ENCODE data around the gene ECE1.
"Not testable (repeated sequence)": the region's sequence is repeated elsewhere in the genome, so short reads cannot be mapped to it uniquely, and the experiment has no call there.

Gene ECE1

DNA sequence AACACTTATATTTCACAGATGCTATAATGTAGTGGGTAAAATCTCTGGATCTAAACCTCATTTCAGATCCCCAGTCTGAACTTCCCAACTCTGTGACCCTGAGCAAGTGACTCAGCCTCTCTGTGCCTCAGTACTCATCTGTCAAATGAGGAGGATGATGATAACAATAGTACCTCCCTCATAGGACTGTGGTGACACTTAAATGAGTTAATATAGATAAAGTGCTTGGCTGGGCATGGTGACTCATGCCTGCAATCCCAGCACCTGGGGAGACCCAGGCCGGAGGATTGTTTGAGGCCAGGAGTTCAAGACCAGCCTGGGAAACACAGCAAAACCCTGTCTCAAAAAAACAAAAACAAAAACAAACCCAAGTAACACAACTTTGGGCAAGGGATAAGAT is 4.7 kb upstream of the ECE1 start:
- peaks cover 88% of the 10 kb centered on the region for H3K4me1 Mint-ChIP-seq (ENCODE audit: low read depth)
- no peaks in the 10 kb centered on the region for H3K27me3 Mint-ChIP-seq
- no peaks in the 10 kb centered on the region for H3K9me3 Mint-ChIP-seq

GRCh38 chr1:21294266-21294989 is 4.2 kb upstream of the ECE1 start:
- H3K27me3 Mint-ChIP-seq: no peaks in the 10 kb centered on the region
- peak overlapping the region; percentile 99 for H3K27ac Mint-ChIP-seq
- H3K9me3 Mint-ChIP-seq: no peaks in the 10 kb centered on the region
- peak overlapping the region; percentile 79 for H3K4me3 Mint-ChIP-seq
- H3K4me1 Mint-ChIP-seq (ENCODE audit: low read depth): peaks cover 85% of the 10 kb centered on the region
- peaks cover 50% of the 10 kb centered on the region for H3K36me3 Mint-ChIP-seq (ENCODE audit: low read depth)
- DNase-seq: peak; percentile 85

More for the DNA sequence above, 4.7 kb upstream of the ECE1 start:
- peak overlapping the region; percentile 99 for H3K27ac Mint-ChIP-seq
- DNase-seq: peak; percentile 62
- peak overlapping the region; percentile 79 for H3K4me3 Mint-ChIP-seq
- peaks cover 53% of the 10 kb centered on the region for H3K36me3 Mint-ChIP-seq (ENCODE audit: low read depth)

DNA sequence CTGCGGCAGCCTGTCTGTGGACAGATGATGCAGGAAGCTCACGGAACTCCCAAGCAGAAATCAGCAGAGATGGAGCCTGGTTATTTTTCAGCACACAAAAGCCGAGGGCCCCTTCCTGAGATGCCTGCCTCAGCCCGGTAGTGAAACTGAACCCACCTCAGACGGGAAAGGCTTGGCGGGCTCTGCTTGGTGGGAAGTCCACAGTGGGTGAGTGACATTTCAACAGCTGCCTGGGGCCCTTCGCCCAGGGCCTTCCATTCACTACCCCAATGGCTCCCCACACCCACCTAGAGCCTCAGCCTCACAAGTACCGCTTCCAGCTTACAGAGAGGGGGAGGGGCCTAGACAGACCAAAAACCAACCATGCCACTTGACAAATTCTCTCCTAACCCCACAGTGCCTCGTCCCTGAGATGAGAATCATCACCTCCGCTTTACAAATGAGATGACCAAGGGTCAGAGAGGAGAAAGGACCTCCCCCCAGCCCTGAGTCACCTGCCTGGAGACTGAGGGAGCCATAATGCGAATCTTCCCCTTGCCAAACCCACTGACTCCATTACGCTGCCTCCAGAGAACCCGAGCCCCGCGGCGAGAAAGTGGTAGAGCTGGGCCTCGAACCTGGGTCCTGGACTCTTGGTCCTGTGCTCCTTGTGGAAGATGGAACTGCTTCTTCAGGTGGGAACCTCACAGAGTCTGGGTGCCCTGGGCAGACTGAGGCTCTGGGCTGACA is 3.4 kb upstream of the ECE1 start:
- DNase-seq: peak; percentile 82
- peak overlapping the region; percentile 79 for H3K4me3 Mint-ChIP-seq
- H3K27me3 Mint-ChIP-seq: no peaks in the 10 kb centered on the region
- no peaks in the 10 kb centered on the region for H3K9me3 Mint-ChIP-seq
- H3K27ac Mint-ChIP-seq: peak overlapping the region; percentile 99
- H3K4me1 Mint-ChIP-seq (ENCODE audit: low read depth): peaks cover 85% of the 10 kb centered on the region
- peaks cover 53% of the 10 kb centered on the region for H3K36me3 Mint-ChIP-seq (ENCODE audit: low read depth)

GRCh38 chr1:21292984-21293536 is 2.8 kb upstream of the ECE1 start:
- Mint-ChIP-seq H3K4me3 (peak overlapping the region; percentile 79), H3K27me3 (no peaks in the 10 kb centered on the region), H3K4me1 (ENCODE audit: low read depth) (peaks cover 85% of the 10 kb centered on the region), H3K9me3 (no peaks in the 10 kb centered on the region), H3K36me3 (ENCODE audit: low read depth) (peaks cover 53% of the 10 kb centered on the region), H3K27ac (peak overlapping the region; percentile 99)
- peak; percentile 77 for DNase-seq

GRCh38 chr1:21292503-21292983 is 2.3 kb upstream of the ECE1 start:
- H3K36me3 Mint-ChIP-seq (ENCODE audit: low read depth): peaks cover 54% of the 10 kb centered on the region
- peaks cover 85% of the 10 kb centered on the region for H3K4me1 Mint-ChIP-seq (ENCODE audit: low read depth)
- no peaks in the 10 kb centered on the region for H3K9me3 Mint-ChIP-seq
- no peaks in the 10 kb centered on the region for H3K27me3 Mint-ChIP-seq
- peak overlapping the region; percentile 99 for H3K27ac Mint-ChIP-seq
- H3K4me3 Mint-ChIP-seq: peak overlapping the region; percentile 79
- no peak for DNase-seq

DNA sequence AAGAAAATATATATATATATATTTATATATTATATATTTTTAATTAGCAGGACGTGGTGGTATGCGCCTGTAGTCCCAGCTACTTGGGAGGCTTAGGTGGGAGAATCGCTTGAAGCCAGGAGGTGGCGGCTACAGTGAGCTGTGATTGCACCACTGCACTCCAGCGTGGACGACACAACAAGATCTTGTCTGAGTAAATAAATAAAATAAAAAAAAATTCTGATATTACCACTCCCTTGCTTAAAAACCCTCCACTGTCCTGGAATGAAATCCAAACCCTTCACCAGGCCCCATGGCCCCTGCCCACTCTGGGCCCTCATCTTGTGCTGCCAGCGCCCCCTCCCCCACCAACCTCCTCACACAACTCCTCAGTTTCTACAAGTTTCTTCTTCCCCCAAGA is 1.7 kb upstream of the ECE1 start:
- H3K9me3 Mint-ChIP-seq: no peaks in the 10 kb centered on the region

DNA sequence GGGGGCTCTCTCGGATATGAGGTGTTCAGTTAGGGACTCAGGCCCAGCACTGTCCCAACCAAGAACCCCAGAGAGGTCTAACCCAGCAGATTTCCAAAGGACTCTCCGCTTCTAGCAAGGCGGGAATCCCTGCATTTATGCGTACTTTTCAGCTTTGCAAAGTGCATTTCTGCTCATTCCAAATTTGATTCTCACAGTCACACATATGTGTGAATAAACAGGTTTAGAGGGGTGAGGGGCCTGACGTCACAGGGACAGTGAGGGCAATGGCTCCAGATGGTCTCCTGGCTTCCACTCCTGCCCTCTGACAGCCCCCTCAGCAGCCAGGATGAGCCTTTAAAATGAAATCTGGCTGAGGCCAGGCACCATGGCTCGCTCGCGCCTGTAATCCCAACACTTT is 921 bp upstream of the ECE1 start:
- Mint-ChIP-seq H3K36me3 (ENCODE audit: low read depth) (peaks cover 54% of the 10 kb centered on the region), H3K4me3 (peak overlapping the region; percentile 87), H3K9me3 (no peaks in the 10 kb centered on the region), H3K27me3 (no peaks in the 10 kb centered on the region), H3K27ac (peak overlapping the region; percentile 96), H3K4me1 (ENCODE audit: low read depth) (peaks cover 78% of the 10 kb centered on the region)
- no peak for DNase-seq

More for the DNA sequence above, 1.7 kb upstream of the ECE1 start:
- H3K4me1 Mint-ChIP-seq (ENCODE audit: low read depth): peaks cover 81% of the 10 kb centered on the region
- peaks cover 55% of the 10 kb centered on the region for H3K36me3 Mint-ChIP-seq (ENCODE audit: low read depth)
- H3K4me3 Mint-ChIP-seq: peak overlapping the region; percentile 79
- no peak for DNase-seq
- H3K27ac Mint-ChIP-seq: peak overlapping the region; percentile 99
- no peaks in the 10 kb centered on the region for H3K27me3 Mint-ChIP-seq

DNA sequence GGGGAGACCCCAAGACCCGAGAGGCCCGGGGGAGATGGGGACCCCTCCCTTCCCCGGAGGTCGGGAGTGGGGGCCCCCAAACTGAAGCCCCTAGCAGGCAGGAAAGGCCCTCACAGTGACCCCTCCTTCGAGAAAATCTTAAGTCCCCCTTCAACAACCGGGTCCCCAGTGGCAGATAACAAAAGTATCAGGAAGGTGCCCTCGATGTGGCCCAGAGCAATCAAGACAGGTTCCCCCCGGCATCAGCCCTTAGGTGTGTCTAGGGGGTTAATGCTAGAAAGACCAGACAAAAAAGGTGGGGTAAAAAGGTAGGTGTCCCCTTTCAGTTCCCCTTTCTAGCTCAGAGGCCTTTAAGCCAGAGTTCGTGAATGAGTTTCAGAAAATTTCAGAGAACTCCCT is 282 bp upstream of the ECE1 start:
- no peak for DNase-seq
- peak overlapping the region; percentile 87 for H3K4me3 Mint-ChIP-seq
- no peaks in the 10 kb centered on the region for H3K9me3 Mint-ChIP-seq
- H3K27ac Mint-ChIP-seq: peak overlapping the region; percentile 96
- H3K36me3 Mint-ChIP-seq (ENCODE audit: low read depth): peaks cover 54% of the 10 kb centered on the region
- H3K4me1 Mint-ChIP-seq (ENCODE audit: low read depth): peaks cover 75% of the 10 kb centered on the region
- no peaks in the 10 kb centered on the region for H3K27me3 Mint-ChIP-seq

- Mint-ChIP-seq H3K4me1 (ENCODE audit: low read depth) (peaks cover 73% of the 10 kb centered on the region), H3K4me3 (peak overlapping the region; percentile 89), H3K9me3 (no peaks in the 10 kb centered on the region), H3K27me3 (no peaks in the 10 kb centered on the region), H3K36me3 (ENCODE audit: low read depth) (peaks cover 66% of the 10 kb centered on the region), H3K27ac (peak overlapping the region; percentile 90)
- no peak for DNase-seq
These were observed 1.1 kb downstream of the ECE1 start for GRCh38 chr1:21289127-21289526.

DNA sequence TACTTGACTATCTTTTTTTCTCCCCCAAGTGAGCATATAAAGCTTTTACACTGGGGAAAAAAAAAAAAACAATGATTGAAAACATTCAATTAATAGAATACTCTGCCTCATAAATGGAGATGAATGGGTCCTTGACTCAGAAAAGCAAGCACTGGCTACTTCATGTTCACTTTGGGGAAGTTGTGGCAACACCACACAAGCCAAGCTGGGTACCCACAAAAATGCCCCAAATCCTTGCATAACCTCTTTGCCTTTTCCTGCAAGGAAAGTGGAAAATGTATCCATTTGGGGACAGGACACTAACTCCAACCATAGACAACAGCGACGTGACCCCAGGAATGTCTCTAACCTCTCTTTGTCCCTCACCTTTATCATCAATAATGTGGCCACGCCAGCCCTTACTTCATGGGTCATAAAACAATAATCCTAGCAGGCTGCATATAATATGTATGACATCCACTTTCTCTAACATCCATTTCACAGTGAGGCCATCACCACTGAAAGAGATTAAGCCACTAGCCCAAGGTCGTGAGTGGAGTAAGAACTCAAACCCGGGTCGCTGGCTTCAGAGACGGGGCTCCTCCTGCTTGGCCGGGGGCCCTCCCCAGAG is 2.3 kb downstream of the ECE1 start:
- H3K27me3 Mint-ChIP-seq: no peaks in the 10 kb centered on the region
- peak overlapping the region; percentile 90 for H3K27ac Mint-ChIP-seq
- H3K9me3 Mint-ChIP-seq: no peaks in the 10 kb centered on the region
- no peak for DNase-seq
- peaks cover 70% of the 10 kb centered on the region for H3K4me1 Mint-ChIP-seq (ENCODE audit: low read depth)
- H3K36me3 Mint-ChIP-seq (ENCODE audit: low read depth): peaks cover 77% of the 10 kb centered on the region
- H3K4me3 Mint-ChIP-seq: peak overlapping the region; percentile 89

DNA sequence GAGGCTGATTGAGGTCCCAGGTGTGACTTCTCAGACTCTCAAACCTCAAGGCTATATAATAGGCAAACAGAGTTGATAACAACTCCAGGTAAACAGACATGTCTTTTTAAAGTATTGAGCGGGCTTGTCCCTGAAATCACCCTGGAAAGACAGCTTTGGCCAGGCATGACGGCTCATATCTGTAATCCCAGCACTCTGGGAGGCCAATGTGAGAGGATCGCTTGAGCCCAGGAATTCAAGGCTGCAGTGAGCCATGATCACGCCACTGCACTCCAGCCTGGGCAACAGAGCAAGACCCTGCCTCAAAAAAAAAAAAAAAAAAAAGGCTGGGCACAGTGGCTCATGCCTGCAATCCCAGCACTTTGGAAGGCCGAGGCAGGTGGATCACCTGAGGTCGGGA is 4.9 kb downstream of the ECE1 start:
- H3K27ac Mint-ChIP-seq: peak overlapping the region; percentile 79
- not testable (repeated sequence) for H3K4me3 Mint-ChIP-seq, H3K27me3 Mint-ChIP-seq, H3K9me3 Mint-ChIP-seq, DNase-seq
- H3K4me1 Mint-ChIP-seq (ENCODE audit: low read depth): peaks cover 63% of the 10 kb centered on the region
- H3K36me3 Mint-ChIP-seq (ENCODE audit: low read depth): peaks cover 79% of the 10 kb centered on the region

GRCh38 chr1:21285055-21285372 is 5.2 kb downstream of the ECE1 start:
- peak overlapping the region; percentile 79 for H3K27ac Mint-ChIP-seq
- no peaks in the 10 kb centered on the region for H3K9me3 Mint-ChIP-seq
- H3K27me3 Mint-ChIP-seq: no peaks in the 10 kb centered on the region
- no peak overlapping the region for H3K4me3 Mint-ChIP-seq
- H3K36me3 Mint-ChIP-seq (ENCODE audit: low read depth): peaks cover 83% of the 10 kb centered on the region
- H3K4me1 Mint-ChIP-seq (ENCODE audit: low read depth): peaks cover 67% of the 10 kb centered on the region
- DNase-seq: no peak

DNA sequence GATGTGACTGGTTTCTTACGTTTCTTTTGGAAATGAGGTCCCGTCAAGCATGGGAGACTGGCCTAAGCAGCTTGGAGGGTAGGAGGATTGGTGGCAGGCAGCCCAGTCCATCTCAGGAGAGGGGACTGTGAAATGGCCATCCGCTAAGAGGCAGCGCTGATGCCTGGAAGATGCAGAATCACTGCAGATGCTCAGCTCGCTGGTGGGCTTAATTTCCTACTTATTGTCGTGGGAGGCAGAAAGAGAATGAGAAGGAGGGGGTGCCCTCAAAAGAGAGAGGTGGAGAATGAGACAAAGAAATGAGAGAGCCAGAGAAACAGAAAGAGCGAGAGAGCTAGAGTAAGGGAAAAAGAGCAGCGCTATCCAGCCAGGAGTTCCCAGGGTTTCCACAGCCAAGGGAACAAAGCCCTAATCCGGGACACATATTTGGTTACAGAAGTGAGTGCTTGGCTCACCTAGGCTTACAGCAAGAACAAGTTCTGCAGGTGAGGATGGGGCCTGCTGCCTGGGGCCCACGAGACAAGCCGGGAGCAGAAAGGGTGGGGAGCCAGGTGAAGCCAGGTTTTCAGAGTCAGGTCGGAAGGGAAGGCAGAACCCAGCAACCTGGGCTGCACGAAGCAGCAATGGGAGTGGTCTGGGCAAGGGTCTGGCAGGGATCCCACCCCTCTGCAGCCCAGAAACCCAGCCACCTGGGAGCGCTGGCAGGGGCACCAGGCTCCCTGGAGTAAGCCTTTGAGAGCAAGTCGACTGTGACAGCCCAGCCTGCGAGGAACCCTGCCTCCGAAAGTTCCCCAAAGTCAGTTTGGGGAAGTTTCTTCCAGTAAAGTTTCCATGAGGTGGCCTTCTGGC is 5.8 kb downstream of the ECE1 start:
- peak overlapping the region; percentile 79 for H3K27ac Mint-ChIP-seq
- H3K36me3 Mint-ChIP-seq (ENCODE audit: low read depth): peaks cover 86% of the 10 kb centered on the region
- DNase-seq: no peak
- no peaks in the 10 kb centered on the region for H3K27me3 Mint-ChIP-seq
- peaks cover 69% of the 10 kb centered on the region for H3K4me1 Mint-ChIP-seq (ENCODE audit: low read depth)
- H3K9me3 Mint-ChIP-seq: no peaks in the 10 kb centered on the region
- H3K4me3 Mint-ChIP-seq: no peak overlapping the region

DNA sequence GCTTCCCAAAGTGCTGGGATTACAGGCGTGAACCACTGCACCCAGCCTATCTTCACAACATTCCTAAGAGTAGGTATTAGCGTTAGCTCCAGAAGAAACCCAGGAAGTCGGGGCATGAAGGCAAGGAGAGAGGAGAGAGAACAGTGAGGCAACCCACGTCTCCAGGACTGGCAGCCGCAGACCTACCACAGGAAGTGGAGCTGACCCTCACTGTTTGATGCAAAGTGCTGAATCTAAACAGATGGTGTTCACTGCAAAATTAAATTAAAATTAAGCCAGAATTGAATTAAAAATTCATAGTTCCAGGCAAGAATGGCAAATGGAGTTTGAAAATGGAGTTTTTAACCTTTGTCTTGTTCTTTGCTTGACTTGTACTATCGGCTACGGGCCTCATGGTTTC is 6.7 kb downstream of the ECE1 start:
- H3K4me1 Mint-ChIP-seq (ENCODE audit: low read depth): peaks cover 67% of the 10 kb centered on the region
- DNase-seq: no peak
- no peaks in the 10 kb centered on the region for H3K27me3 Mint-ChIP-seq
- peaks cover 86% of the 10 kb centered on the region for H3K36me3 Mint-ChIP-seq (ENCODE audit: low read depth)
- H3K9me3 Mint-ChIP-seq: no peaks in the 10 kb centered on the region
- no peak overlapping the region for H3K4me3 Mint-ChIP-seq
- H3K27ac Mint-ChIP-seq: peak overlapping the region; percentile 48

All from activated T-cell treated with anti-CD3 and anti-CD28 coated beads, Interleukin-2, amount 50 U/mL, for 24 hours (primary cell).